Activated T-helper 1 cell treated with anti-CD3 and anti-CD28 coated beads, Interleukin-12 subunit alpha, Interleukin-12 subunit beta, Interleukin-2, Interleukin-4 antibody, amounts not matched to agents 30 ng/mL and 10 ng/mL and 1 ng/mL, durations not matched to agents 14 hours and 24 hours and 36 hours (primary cell): Measurements from ENCODE around the gene MS4A13. TPM values are rescaled to one million over a fixed set of nuclear protein-coding genes. Genes with fewer than 3 reads are reported as not detected.

Experiments
- DNase-seq: peaks from one replicate; pipeline ENCODE4 v3.0.0; 2021; ENCODE audit warnings: low spot score
- H3K27ac Mint-ChIP-seq: one replicate; pipeline ENCODE4 v1.8.0; 2021; ENCODE audit warnings: mild to moderate bottlenecking, mixed read lengths
- H3K27me3 Mint-ChIP-seq: one replicate; pipeline ENCODE4 v1.8.0; 2022; ENCODE audit warnings: mild to moderate bottlenecking, moderate library complexity, mixed read lengths; ENCODE audit not compliant: insufficient read depth
- H3K36me3 Mint-ChIP-seq: one replicate; pipeline ENCODE4 v1.8.0; 2021; ENCODE audit warnings: low read depth, mixed read lengths
- H3K4me1 Mint-ChIP-seq: one replicate; pipeline ENCODE4 v1.8.0; 2021; ENCODE audit warnings: low read depth, mixed read lengths
- H3K4me3 Mint-ChIP-seq: one replicate; pipeline ENCODE4 v1.8.0; 2021; ENCODE audit warnings: mild to moderate bottlenecking, moderate library complexity, mixed read lengths
- H3K9me3 Mint-ChIP-seq: one replicate; pipeline ENCODE4 v1.8.0; 2021; ENCODE audit warnings: mixed read lengths
- intact Hi-C: fragments of 100-400 bp; cut with micrococcal nuclease; formaldehyde crosslinking; loops from one replicate; pipeline ENCODE4 v1.15.1; 2024
- total RNA-seq: library from RNA; stranded (reverse); gene quantifications from 2 replicates; pipeline ENCODE4 v1.2.3, GENCODE V29; 2022

The MS4A13 gene, protein sequence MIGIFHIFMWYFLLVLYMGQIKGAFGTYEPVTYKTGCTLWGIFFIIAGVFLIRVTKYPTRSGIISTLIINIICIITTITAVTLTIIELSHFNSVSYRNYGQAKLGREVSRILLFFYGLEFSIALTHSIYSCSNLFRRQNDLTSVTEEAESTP
- total RNA-seq = not detected in 2 replicates

- H3K4me3 Mint-ChIP-seq = no peak within 1 kb of the TSS
- no peaks in the 10 kb centered on the region for H3K4me1 Mint-ChIP-seq
- H3K36me3 Mint-ChIP-seq = no peaks in the 10 kb centered on the region
- intact Hi-C loops = no loop called here
- no peaks in the 10 kb centered on the region for H3K9me3 Mint-ChIP-seq
- no peak for DNase-seq
- no peaks in the 10 kb centered on the region for H3K27me3 Mint-ChIP-seq
- H3K27ac Mint-ChIP-seq = no peak within 1 kb of the TSS
These were observed at the start of gene MS4A13 for GRCh38 chr11:60515144-60515855. TSS of gene MS4A13 (plus strand) at chr11:60515392. CDS start at chr11:60518084, 2,692 bp downstream.

DNA sequence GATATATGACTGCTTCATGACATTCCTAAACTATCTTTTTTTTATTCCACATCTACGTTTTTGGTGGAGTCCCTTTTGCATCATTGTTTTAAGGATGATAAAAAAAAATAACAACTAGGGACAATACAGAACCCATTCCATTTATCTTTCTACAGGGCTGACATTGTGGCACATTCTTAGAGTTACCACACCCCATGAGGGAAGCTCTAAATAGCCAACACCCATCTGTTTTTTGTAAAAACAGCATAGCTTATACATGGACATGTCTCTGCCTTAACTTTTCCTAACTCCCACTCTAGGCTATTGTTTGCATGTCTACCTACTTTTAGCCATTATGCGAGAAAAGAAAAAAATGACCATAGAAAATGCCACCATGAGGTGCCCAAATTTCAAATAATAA is 46.4 kb upstream of the MS4A13 start:
- no peak overlapping the region for H3K4me3 Mint-ChIP-seq
- no peak for DNase-seq
- no peaks in the 10 kb centered on the region for H3K36me3 Mint-ChIP-seq
- H3K4me1 Mint-ChIP-seq = no peaks in the 10 kb centered on the region
- H3K27me3 Mint-ChIP-seq = peaks cover 15% of the 10 kb centered on the region
- H3K9me3 Mint-ChIP-seq = no peaks in the 10 kb centered on the region
- intact Hi-C loops = no loop called here
- H3K27ac Mint-ChIP-seq = no peak overlapping the region

DNA sequence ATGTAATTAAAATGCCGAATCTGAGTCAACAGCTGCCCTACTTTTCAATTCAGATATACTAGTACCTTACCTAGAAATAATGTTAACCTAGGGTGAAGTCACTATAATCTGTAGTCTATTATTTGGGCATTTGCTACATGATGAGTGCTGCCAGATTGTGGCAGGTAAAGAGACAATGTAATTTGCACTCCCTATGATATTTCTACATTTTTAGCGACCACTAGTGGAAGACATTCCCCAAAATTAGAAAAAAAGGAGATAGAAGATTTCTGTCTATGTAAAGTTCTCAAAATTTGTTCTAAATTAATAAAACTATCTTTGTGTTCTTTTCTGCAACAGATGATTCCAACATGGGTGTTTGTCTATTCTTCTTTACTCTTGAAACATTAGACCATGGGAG is 45.5 kb upstream of the MS4A13 start:
- Mint-ChIP-seq H3K27me3 (peaks cover 15% of the 10 kb centered on the region), H3K4me1 (no peaks in the 10 kb centered on the region), H3K9me3 (no peaks in the 10 kb centered on the region), H3K4me3 (no peak overlapping the region), H3K27ac (no peak overlapping the region), H3K36me3 (no peaks in the 10 kb centered on the region)
- intact Hi-C loops = no loop called here
- no peak for DNase-seq

DNA sequence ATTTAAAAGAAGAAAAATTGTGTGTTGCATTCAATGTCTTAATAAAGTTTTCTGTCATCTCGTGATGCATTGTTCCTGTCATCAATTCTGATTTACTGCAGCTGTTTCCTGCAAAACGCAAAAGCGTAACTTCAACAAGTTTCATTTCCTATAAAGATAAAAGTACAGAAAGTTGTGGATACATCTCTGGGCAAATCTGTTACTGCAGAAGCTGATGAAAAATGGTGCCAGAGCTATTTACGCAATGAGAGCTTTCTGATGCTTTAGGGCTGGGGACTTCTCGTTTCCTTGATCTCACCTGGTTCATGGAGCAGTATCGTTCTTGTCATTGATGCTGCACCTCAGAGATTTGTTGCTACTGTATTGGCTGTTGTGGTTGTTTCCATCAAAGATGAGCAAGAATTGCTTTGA is 38.2 kb upstream of the MS4A13 start:
- H3K4me3 Mint-ChIP-seq = no peak overlapping the region
- peaks cover 11% of the 10 kb centered on the region for H3K27me3 Mint-ChIP-seq
- no peaks in the 10 kb centered on the region for H3K9me3 Mint-ChIP-seq
- no peak overlapping the region for H3K27ac Mint-ChIP-seq
- H3K36me3 Mint-ChIP-seq = no peaks in the 10 kb centered on the region
- intact Hi-C loops = no loop called here
- H3K4me1 Mint-ChIP-seq = no peaks in the 10 kb centered on the region
- no peak for DNase-seq

GRCh38 chr11:60482361-60482760 is 32.8 kb upstream of the MS4A13 start:
- Mint-ChIP-seq H3K27ac (no peak overlapping the region), H3K4me3 (no peak overlapping the region), H3K4me1 (no peaks in the 10 kb centered on the region), H3K9me3 (no peaks in the 10 kb centered on the region), H3K36me3 (no peaks in the 10 kb centered on the region), H3K27me3 (peaks cover 7% of the 10 kb centered on the region)
- DNase-seq = no peak
- intact Hi-C loops = no loop called here

DNA sequence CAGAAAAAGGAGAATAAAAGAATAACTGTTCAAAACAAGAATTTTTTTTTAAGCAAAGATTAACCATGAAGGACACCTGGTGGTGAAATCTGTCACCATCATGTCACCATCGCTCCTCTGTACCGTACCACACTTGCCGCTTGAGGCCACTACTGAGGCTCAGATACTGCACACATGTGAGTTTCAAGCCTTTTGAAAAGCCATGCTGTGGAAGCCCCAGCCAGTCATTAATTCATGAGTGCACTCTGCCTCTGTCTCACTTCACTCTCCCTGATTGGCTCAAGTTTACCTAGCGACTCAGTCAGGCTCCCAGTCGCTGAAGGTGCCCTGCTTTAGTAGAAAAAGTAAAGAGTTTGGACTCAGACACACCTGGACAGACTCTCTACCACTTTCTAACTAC is 29.2 kb upstream of the MS4A13 start:
- H3K4me1 Mint-ChIP-seq = no peaks in the 10 kb centered on the region
- H3K36me3 Mint-ChIP-seq = no peaks in the 10 kb centered on the region
- H3K9me3 Mint-ChIP-seq = no peaks in the 10 kb centered on the region
- peaks cover 8% of the 10 kb centered on the region for H3K27me3 Mint-ChIP-seq
- no peak overlapping the region for H3K4me3 Mint-ChIP-seq
- DNase-seq = no peak
- no peak overlapping the region for H3K27ac Mint-ChIP-seq
- intact Hi-C loops = loop anchor here (1.0 kb wide), 1 partner anchor 123 kb away; no protein-coding TSS in a partner anchor

DNA sequence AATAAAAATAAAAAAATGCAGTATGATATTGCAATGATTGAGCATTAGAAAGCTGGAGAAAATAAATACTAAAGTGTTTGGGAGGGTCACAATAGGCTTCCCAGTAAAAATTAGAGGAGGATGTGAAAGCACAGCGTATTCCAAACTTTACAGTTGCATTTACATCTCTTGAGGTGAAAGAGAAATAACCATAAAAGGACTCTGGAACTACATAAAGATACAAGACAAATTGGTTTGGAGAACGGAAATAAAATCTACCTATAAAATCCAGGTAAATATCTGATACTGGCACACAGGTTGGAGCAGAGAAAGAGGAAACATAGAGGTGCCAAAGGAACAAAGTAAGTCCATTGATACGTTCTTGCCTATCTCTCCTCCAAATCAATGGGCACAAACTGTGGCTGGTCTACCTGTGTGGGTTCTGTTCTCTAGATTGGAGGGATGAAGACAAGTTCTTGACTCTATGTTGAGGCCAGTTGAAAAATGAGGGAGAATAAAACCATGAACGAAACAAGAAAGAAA is 22.6 kb upstream of the MS4A13 start, which contains the start of gene MS4A12:
Gene MS4A12, plus strand, starts transcription at position 291 of the 522 bp plus-strand sequence. CDS start 4,541 bp downstream, outside the sequence.
- H3K4me1 Mint-ChIP-seq = no peaks in the 10 kb centered on the region
- peaks cover 14% of the 10 kb centered on the region for H3K27me3 Mint-ChIP-seq
- DNase-seq = no peak
- no peaks in the 10 kb centered on the region for H3K36me3 Mint-ChIP-seq
- H3K4me3 Mint-ChIP-seq = no peak within 1 kb of the TSS
- H3K27ac Mint-ChIP-seq = no peak within 1 kb of the TSS
- intact Hi-C loops = no loop called here
- no peaks in the 10 kb centered on the region for H3K9me3 Mint-ChIP-seq

DNA sequence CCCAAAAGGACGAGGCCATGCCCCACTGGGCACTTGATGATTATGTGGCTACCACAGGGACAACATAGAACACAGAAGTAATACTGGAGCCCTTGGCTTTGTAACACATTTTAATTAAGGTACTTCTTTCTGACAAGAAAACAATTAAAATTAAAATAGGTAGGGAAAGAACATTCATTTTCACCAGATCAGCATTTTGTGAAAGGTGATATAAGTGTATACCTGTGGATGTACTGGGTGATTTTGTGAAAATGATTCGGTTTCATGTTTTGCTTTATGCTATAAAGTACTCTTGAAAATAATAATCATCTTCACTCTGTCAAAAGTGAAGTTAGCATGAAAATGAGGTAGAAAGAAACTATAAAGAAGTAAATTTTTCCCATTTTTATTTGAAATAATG is 21.7 kb upstream of the MS4A13 start:
- Mint-ChIP-seq H3K4me1 (no peaks in the 10 kb centered on the region), H3K4me3 (no peak overlapping the region), H3K27ac (no peak overlapping the region), H3K36me3 (no peaks in the 10 kb centered on the region), H3K27me3 (peaks cover 12% of the 10 kb centered on the region), H3K9me3 (no peaks in the 10 kb centered on the region)
- intact Hi-C loops = no loop called here
- DNase-seq = no peak

DNA sequence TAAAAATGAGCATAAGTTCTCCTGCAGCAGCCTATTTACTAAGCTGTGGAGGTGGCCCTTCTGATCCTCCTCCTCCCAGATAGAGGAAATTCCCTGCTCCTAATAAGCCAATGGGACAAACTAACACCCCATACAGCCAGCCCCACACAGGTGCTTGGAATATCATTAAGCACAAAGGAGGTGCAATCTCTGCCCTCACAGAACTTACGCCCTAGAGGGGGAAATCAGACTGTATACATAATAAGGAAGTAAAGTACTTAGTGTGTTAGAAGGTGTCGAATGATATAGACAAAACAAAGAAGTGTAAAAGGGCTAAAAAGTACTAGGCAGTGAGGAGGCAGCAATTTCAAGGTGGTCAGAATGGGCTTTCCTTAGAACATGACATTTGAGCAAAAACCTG is 16.8 kb upstream of the MS4A13 start:
- Mint-ChIP-seq H3K36me3 (no peaks in the 10 kb centered on the region), H3K4me1 (no peaks in the 10 kb centered on the region), H3K4me3 (no peak overlapping the region), H3K27ac (no peak overlapping the region), H3K9me3 (no peaks in the 10 kb centered on the region), H3K27me3 (peaks cover 32% of the 10 kb centered on the region)
- no peak for DNase-seq
- intact Hi-C loops = no loop called here

DNA sequence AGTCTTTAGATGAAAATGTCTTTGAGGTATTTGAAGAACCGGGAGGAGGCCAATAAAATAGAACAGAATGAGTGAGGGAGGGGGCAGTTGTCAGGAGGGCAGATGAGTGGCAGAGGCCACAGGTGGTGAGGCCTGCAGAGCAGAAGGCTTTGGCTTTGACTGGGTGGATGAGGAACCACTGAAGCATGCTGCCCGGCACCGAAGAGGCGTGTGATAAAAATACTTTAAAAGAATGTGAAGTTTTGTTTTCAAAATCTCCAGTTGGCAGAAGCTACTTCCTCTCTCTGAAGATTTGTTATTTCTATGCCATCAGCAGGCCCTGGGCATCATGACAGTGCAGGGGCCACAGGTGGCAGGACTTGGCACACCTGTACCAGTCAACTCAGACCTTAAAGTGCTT is 16.3 kb upstream of the MS4A13 start:
- DNase-seq = no peak
- no peak overlapping the region for H3K4me3 Mint-ChIP-seq
- H3K27ac Mint-ChIP-seq = no peak overlapping the region
- no peaks in the 10 kb centered on the region for H3K4me1 Mint-ChIP-seq
- H3K9me3 Mint-ChIP-seq = no peaks in the 10 kb centered on the region
- intact Hi-C loops = no loop called here
- no peaks in the 10 kb centered on the region for H3K36me3 Mint-ChIP-seq
- H3K27me3 Mint-ChIP-seq = peaks cover 32% of the 10 kb centered on the region

GRCh38 chr11:60500276-60500910 is 14.8 kb upstream of the MS4A13 start:
- no peaks in the 10 kb centered on the region for H3K36me3 Mint-ChIP-seq
- no peak overlapping the region for H3K27ac Mint-ChIP-seq
- no peak overlapping the region for H3K4me3 Mint-ChIP-seq
- DNase-seq = no peak
- intact Hi-C loops = no loop called here
- H3K4me1 Mint-ChIP-seq = peaks cover 10% of the 10 kb centered on the region
- no peaks in the 10 kb centered on the region for H3K9me3 Mint-ChIP-seq
- peaks cover 31% of the 10 kb centered on the region for H3K27me3 Mint-ChIP-seq

GRCh38 chr11:60502221-60502775 is 12.9 kb upstream of the MS4A13 start:
- Mint-ChIP-seq H3K9me3 (no peaks in the 10 kb centered on the region), H3K4me1 (peaks cover 10% of the 10 kb centered on the region), H3K27me3 (peaks cover 41% of the 10 kb centered on the region), H3K36me3 (no peaks in the 10 kb centered on the region), H3K4me3 (no peak overlapping the region), H3K27ac (no peak overlapping the region)
- intact Hi-C loops = no loop called here
- DNase-seq = no peak
